ENCODE data around the gene UCP3.

The UCP3 gene

DNA sequence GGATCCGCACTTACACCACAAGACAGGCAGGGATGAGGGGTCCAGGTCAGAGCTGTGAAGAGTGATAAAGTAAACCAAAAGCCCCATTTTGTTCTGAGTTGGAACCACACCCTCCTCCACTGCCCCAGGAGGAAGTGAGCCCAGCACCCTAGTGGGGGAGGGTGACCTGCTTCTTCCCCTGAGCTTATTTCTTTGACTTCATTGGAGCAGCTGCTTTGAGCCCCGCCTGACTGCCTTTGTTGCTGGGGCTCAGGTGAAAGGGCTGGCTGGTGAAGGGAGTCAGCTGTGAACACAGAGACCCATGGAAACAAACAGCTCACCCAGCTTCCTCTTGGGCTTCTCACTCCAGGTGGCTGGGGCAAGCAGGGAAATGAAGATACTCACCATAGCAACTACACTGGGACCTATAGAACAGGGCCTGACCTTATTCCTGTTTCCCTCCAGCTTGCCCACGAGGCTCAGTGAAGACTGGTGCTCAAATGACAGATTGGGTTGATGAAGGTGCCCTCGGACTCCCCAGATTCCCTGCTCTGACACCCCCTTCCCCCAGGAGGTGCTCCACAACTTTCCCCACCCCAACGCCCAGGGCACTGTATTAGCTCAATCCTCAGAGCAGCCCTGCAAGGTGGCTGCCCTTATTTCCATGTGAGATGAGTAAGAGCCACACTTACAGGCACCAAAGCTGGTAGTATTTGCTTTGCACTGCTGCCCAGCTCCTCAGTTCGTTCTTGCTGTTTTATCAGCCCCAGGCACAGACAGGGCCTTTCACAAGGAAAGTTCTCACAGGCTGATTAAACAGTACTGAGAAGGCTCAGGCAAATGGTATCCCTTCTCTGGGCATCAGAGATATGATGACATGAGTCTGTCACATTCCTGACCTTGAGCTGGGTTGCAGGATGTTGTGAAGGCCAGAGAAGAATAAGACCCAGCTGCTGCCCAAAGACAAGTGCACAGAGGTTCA is 28.6 kb downstream of the UCP3 start:
- peak; percentile 87 for DNase-seq (ENCODE audit: low spot score)
- TF ChIP-seq, protein P1, sequence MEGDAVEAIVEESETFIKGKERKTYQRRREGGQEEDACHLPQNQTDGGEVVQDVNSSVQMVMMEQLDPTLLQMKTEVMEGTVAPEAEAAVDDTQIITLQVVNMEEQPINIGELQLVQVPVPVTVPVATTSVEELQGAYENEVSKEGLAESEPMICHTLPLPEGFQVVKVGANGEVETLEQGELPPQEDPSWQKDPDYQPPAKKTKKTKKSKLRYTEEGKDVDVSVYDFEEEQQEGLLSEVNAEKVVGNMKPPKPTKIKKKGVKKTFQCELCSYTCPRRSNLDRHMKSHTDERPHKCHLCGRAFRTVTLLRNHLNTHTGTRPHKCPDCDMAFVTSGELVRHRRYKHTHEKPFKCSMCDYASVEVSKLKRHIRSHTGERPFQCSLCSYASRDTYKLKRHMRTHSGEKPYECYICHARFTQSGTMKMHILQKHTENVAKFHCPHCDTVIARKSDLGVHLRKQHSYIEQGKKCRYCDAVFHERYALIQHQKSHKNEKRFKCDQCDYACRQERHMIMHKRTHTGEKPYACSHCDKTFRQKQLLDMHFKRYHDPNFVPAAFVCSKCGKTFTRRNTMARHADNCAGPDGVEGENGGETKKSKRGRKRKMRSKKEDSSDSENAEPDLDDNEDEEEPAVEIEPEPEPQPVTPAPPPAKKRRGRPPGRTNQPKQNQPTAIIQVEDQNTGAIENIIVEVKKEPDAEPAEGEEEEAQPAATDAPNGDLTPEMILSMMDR (IDR thresholded peaks at IDR 0.05; ENCODE audit: borderline replicate concordance, control extremely low read depth, extremely low read depth, insufficient read depth, missing control alignments): no peak
- in situ Hi-C loops (cut with MboI; ENCODE audit: low sequenced_read_pairs, unreplicated experiment): no loop called here

DNA sequence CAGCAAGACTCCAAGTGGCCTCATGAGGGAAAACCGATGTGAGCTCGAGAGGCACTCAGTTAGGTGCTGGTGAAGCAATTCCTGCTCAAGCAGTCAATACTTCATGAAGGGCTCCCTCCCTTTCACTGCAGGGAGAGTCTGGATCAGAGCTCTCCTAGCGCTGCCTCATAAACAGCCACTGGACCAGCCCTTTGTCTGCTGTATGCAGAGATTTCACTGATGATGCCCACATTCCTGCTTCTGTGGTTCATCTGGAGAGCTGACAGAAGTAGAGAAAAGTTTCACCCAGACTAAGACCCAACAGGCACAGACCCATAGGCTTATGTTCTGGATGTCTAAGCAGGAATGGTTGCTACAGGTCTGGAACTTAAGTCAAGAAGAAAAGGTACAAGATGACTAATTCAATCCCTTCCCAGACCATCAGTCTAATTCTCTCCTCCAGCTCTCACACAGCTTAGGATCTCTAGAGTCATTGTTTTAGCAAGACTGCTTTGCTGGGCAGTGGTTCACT is 30.3 kb downstream of the UCP3 start:
- TF ChIP-seq, protein P1 (IDR thresholded peaks at IDR 0.05; ENCODE audit: borderline replicate concordance, control extremely low read depth, extremely low read depth, insufficient read depth, missing control alignments): no peak
- DNase-seq (ENCODE audit: low spot score): no peak

DNA sequence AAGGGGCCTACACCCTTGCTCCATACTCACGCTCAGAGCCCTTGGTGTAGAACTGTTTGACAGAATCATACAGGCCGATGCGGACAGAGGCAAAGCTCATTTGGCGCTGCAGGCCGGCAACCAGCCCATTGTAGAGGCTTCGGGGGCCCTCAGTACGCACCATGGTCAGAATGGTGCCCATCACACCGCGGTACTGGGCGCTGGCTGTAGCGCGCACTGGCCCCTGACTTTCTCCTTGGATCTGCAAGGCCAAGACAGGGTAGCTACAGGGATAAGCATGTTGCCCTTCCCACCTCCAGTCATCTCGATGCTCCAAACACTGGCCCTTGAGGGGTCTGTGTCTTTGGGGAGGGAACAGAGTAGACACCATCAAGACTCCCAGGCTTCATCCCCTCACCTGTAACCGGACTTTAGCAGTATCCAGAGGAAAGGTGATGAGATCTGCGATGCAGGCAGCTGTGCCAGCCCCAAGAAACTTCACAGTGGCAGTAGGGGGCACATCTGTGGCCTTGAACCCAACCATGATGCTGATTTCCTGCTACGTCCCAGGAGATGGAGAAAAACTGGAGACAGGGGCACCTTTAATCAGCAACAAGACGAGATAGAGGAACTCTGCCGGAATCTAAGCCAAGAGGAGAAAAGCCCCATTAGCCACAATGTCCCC is 30.9 kb downstream of the UCP3 start:
- TF ChIP-seq, protein P1 (IDR thresholded peaks at IDR 0.05; ENCODE audit: borderline replicate concordance, control extremely low read depth, extremely low read depth, insufficient read depth, missing control alignments): no peak
- in situ Hi-C loops (cut with MboI; ENCODE audit: low sequenced_read_pairs, unreplicated experiment): no loop called here
- DNase-seq (ENCODE audit: low spot score): no peak

More for the DNA sequence above, 30.3 kb downstream of the UCP3 start:
- in situ Hi-C loops (cut with MboI; ENCODE audit: low sequenced_read_pairs, unreplicated experiment): no loop called here

DNA sequence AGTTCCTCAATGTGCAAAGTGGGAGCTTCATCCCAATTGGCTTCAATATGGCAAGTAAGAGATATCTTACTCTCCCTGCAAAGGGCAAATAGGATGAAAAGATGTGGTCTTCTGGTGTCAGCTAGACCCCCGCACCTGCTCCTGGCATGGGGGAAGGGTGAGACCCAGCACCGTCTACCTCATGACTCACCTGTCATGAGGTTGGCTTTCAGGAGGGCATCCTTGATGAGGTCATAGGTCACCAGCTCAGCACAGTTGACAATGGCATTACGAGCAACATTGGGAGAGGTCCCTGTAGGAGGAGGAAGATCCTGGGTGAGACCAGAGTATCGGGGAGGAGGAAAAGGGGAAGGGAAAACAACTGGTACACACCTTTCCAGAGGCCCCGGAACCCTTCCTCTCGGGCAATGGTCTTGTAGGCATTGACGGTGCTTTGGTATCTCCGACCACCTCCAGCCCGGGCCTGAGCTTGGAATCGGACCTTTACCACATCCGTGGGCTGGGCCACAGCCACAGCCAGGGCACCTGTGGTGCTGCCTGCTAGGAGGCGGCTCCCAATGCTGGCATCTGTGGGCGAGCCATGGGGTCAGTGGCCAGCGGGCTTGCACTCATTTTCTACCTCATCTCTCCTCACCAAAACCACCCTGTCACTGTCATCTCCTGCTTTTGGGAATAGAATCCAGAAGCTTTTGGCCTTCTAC is 32.3 kb downstream of the UCP3 start:
- in situ Hi-C loops (cut with MboI; ENCODE audit: low sequenced_read_pairs, unreplicated experiment): no loop called here
- no peak for DNase-seq (ENCODE audit: low spot score)
- TF ChIP-seq, protein P1 (IDR thresholded peaks at IDR 0.05; ENCODE audit: borderline replicate concordance, control extremely low read depth, extremely low read depth, insufficient read depth, missing control alignments): no peak

DNA sequence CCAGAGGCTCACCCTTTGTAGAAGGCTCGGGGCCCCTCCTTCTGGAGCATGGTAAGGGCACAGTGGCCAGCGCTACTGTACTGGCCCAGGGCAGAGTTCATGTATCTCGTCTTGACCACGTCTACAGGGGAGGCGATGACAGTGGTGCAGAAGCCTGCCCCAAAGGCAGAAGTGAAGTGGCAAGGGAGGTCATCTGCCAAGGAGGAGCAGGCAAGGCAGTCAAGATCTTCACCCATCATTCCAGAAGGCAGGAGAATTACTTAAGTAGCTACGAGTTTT is 33.5 kb downstream of the UCP3 start:
- TF ChIP-seq, protein P1 (IDR thresholded peaks at IDR 0.05; ENCODE audit: borderline replicate concordance, control extremely low read depth, extremely low read depth, insufficient read depth, missing control alignments): no peak
- in situ Hi-C loops (cut with MboI; ENCODE audit: low sequenced_read_pairs, unreplicated experiment): no loop called here
- no peak for DNase-seq (ENCODE audit: low spot score)

All from GM13976 (cell line).